ENCODE data around the gene MRPS24.
A peak's percentile ranks its signal among the peaks of the same experiment; 100 is the strongest.

MRPS24 gene

GRCh38 chr7:43856316-43856715 is 13.0 kb downstream of the MRPS24 start:
- no peak for TF ChIP-seq CTCF (IDR thresholded peaks at IDR 0.05; ENCODE audit: insufficient read depth, low read depth, low read length, missing control alignments)
- no peak for DNase-seq (ENCODE audit: low read depth)
- no peak overlapping the region for H3K4me3 ChIP-seq (ENCODE audit: low read length)

GRCh38 chr7:43855176-43855575 is 14.1 kb downstream of the MRPS24 start:
- TF ChIP-seq CTCF (IDR thresholded peaks at IDR 0.05; ENCODE audit: insufficient read depth, low read depth, low read length, missing control alignments), result no peak
- no peak overlapping the region for H3K4me3 ChIP-seq (ENCODE audit: low read length)
- no peak for DNase-seq (ENCODE audit: low read depth)

- no peak overlapping the region for H3K4me3 ChIP-seq (ENCODE audit: low read length)
- DNase-seq (ENCODE audit: low read depth), result peak; percentile 26
- TF ChIP-seq CTCF (IDR thresholded peaks at IDR 0.05; ENCODE audit: insufficient read depth, low read depth, low read length, missing control alignments), result no peak
These were observed 17.5 kb downstream of the MRPS24 start for GRCh38 chr7:43851805-43852204.

- H3K4me3 ChIP-seq (ENCODE audit: low read length), result no peak overlapping the region
- TF ChIP-seq CTCF (IDR thresholded peaks at IDR 0.05; ENCODE audit: insufficient read depth, low read depth, low read length, missing control alignments), result no peak
- DNase-seq (ENCODE audit: low read depth), result no peak
These were observed 18.8 kb downstream of the MRPS24 start for GRCh38 chr7:43850348-43851116.

GRCh38 chr7:43849047-43849446 is 20.3 kb downstream of the MRPS24 start:
- TF ChIP-seq CTCF (IDR thresholded peaks at IDR 0.05; ENCODE audit: insufficient read depth, low read depth, low read length, missing control alignments), result no peak
- no peak for DNase-seq (ENCODE audit: low read depth)

GRCh38 chr7:43847496-43847895 is 21.8 kb downstream of the MRPS24 start:
- H3K4me3 ChIP-seq (ENCODE audit: low read length), result no peak overlapping the region
- TF ChIP-seq CTCF (IDR thresholded peaks at IDR 0.05; ENCODE audit: insufficient read depth, low read depth, low read length, missing control alignments), result no peak
- no peak for DNase-seq (ENCODE audit: low read depth)

More at GRCh38 chr7:43849047-43849446, 20.3 kb downstream of the MRPS24 start:
- H3K4me3 ChIP-seq (ENCODE audit: low read length), result no peak overlapping the region

- no peak for TF ChIP-seq CTCF (IDR thresholded peaks at IDR 0.05; ENCODE audit: insufficient read depth, low read depth, low read length, missing control alignments)
- no peak overlapping the region for H3K4me3 ChIP-seq (ENCODE audit: low read length)
- no peak for DNase-seq (ENCODE audit: low read depth)
These were observed 24.7 kb downstream of the MRPS24 start for GRCh38 chr7:43844662-43845061.
